Sigmoid colon (tissue), 7 donors: ENCODE results near the gene TOP3B. TPM values are rescaled to one million over a fixed set of nuclear protein-coding genes. Genes with fewer than 3 reads are reported as not detected.

ENCODE experiments used
- DNase-seq: peaks from one replicate; pipeline ENCODE4 v3.0.0-alpha.2; 2019
- H3K27ac ChIP-seq, 4 donors: fragments of 200-600 bp; sonication (generic); one replicate each; pipeline ENCODE4 v1.5.1; 2016 to 2019; ENCODE audit warnings: mild to moderate bottlenecking in 1 of 4
- H3K27me3 ChIP-seq, 3 donors: fragments of 200-600 bp; sonication (generic); one replicate each; pipeline ENCODE4 v1.5.1; 2019; ENCODE audit warnings: mild to moderate bottlenecking in 1 of 3
- H3K36me3 ChIP-seq, 4 donors: fragments of 200-600 bp; sonication (generic); one replicate each; pipeline ENCODE4 v1.5.1; 2016 to 2019
- H3K4me1 ChIP-seq, 4 donors: fragments of 200-600 bp; sonication (generic); one replicate each; pipeline ENCODE4 v1.5.1; 2017 to 2019
- H3K4me3 ChIP-seq, 4 donors: fragments of 200-600 bp; sonication (generic); one replicate each; pipeline ENCODE4 v1.5.1; 2017 to 2019; ENCODE audit warnings: mild to moderate bottlenecking in 2 of 4, moderate library complexity in 1 of 4
- H3K9me3 ChIP-seq, 4 donors: fragments of 200-600 bp in 3 of 4; sonication (generic) in 3 of 4; one replicate each; pipeline versions ENCODE4 v1.5.1 to v1.6.1; 2013 to 2019
- EP300 ChIP-seq, 4 donors: sonication (generic); formaldehyde crosslinking; IDR thresholded peaks; one replicate each; pipeline ENCODE4 v1.6.1; 2017; ENCODE audit warnings: antibody characterized with exemption in 4 of 4
- POLR2A ChIP-seq, 2 donors: fragments of 450-650 bp; IDR thresholded peaks; one replicate each; pipeline ENCODE4 v1.6.1; 2016; ENCODE audit warnings: antibody characterized with exemption in 2 of 2, mild to moderate bottlenecking in 2 of 2, moderate library complexity in 2 of 2
- POLR2AphosphoS5 ChIP-seq, 4 donors: sonication (generic); formaldehyde crosslinking; IDR thresholded peaks; one replicate each; pipeline ENCODE4 v1.6.1; 2017; ENCODE audit warnings: antibody characterized with exemption in 4 of 4
- WGBS, 2 donors: extraction: QIAGEN DNeasy Blood & Tissue Kit; methylation state at CpG; one replicate each; pipeline ENCODE4 v1.1.7; 2013; 5-methylcytosine and 5-hydroxymethylcytosine counted together
- intact Hi-C: fragments of 100-400 bp; cut with DNase I; formaldehyde crosslinking; loops from one replicate; pipeline ENCODE4 v1.15.1; 2023
- polyA plus RNA-seq, 3 donors: library from polyadenylated mRNA; stranded (reverse); fragments of 200-250 nt; gene quantifications; one replicate each; pipeline ENCODE4 v1.2.3, GENCODE V29; 2013
- total RNA-seq, 4 donors: library from RNA; depleted of rRNA; stranded (reverse); fragments of >200 nt; gene quantifications; one replicate each; pipeline ENCODE4 v1.1.0, GENCODE V29; 2016
- TF ChIP-seq, protein P1 (sequence below), 4 experiments: fragments of 450-650 bp in 3 of 4; fragments of 200-600 bp in 1 of 4; IDR thresholded peaks; one replicate each; pipeline ENCODE4 v1.5.1; 2016 to 2019; ENCODE audit warnings: antibody characterized with exemption in 4 of 4, mild to moderate bottlenecking in 3 of 4, moderate library complexity in 2 of 4
- donor health status: healthy with polysubstance abuse.
- donor health status: Bipolar disorder and iron deficiency.
- donor health status: healthy.

TOP3B gene
- total and polyA plus RNA-seq, 7 donors: 3.5 to 45.1 (median 17.9) TPM

DNA sequence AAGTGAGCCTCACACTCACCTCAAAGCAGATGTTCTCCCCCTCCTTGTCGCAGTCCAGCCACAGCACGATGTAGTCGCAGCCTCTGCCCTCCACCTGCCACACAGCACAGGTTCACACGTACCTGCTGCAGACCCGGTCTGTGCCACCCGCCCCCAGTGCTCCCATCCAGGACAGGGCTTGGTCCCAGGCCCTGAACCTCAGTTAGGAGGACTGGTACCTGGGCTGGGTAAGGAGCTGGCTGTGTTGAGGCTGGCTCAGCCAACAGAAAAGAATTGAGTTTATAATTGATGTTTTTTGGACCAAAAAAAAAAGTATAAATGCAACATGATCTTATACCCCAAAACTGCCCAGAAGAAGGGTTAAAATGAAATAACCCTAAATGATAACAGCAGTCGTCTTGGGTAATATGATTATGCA lies 10.7 kb downstream of the TOP3B start:
- H3K27ac ChIP-seq: no peak overlapping the region
- H3K27me3 ChIP-seq: no peaks in the 10 kb centered on the region
- WGBS, 2 donors: 93 to 96% methylated on average over 7 of the region's 7 CpGs
- H3K4me3 ChIP-seq: no peak overlapping the region
- TF ChIP-seq, protein P1, sequence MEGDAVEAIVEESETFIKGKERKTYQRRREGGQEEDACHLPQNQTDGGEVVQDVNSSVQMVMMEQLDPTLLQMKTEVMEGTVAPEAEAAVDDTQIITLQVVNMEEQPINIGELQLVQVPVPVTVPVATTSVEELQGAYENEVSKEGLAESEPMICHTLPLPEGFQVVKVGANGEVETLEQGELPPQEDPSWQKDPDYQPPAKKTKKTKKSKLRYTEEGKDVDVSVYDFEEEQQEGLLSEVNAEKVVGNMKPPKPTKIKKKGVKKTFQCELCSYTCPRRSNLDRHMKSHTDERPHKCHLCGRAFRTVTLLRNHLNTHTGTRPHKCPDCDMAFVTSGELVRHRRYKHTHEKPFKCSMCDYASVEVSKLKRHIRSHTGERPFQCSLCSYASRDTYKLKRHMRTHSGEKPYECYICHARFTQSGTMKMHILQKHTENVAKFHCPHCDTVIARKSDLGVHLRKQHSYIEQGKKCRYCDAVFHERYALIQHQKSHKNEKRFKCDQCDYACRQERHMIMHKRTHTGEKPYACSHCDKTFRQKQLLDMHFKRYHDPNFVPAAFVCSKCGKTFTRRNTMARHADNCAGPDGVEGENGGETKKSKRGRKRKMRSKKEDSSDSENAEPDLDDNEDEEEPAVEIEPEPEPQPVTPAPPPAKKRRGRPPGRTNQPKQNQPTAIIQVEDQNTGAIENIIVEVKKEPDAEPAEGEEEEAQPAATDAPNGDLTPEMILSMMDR (IDR thresholded peaks at IDR 0.05): no peak
- TF ChIP-seq EP300 (IDR thresholded peaks at IDR 0.05) (no peak), POLR2A (IDR thresholded peaks at IDR 0.05) (no peak), POLR2AphosphoS5 (IDR thresholded peaks at IDR 0.05) (no peak)
- peaks cover 42 to 84% (median 54%) of the 10 kb centered on the region in 4 donors for H3K36me3 ChIP-seq
- intact Hi-C loops: no loop called here
- no peak for DNase-seq
- H3K9me3 ChIP-seq: no peaks in the 10 kb centered on the region
- H3K4me1 ChIP-seq: no peaks in the 10 kb centered on the region

DNA sequence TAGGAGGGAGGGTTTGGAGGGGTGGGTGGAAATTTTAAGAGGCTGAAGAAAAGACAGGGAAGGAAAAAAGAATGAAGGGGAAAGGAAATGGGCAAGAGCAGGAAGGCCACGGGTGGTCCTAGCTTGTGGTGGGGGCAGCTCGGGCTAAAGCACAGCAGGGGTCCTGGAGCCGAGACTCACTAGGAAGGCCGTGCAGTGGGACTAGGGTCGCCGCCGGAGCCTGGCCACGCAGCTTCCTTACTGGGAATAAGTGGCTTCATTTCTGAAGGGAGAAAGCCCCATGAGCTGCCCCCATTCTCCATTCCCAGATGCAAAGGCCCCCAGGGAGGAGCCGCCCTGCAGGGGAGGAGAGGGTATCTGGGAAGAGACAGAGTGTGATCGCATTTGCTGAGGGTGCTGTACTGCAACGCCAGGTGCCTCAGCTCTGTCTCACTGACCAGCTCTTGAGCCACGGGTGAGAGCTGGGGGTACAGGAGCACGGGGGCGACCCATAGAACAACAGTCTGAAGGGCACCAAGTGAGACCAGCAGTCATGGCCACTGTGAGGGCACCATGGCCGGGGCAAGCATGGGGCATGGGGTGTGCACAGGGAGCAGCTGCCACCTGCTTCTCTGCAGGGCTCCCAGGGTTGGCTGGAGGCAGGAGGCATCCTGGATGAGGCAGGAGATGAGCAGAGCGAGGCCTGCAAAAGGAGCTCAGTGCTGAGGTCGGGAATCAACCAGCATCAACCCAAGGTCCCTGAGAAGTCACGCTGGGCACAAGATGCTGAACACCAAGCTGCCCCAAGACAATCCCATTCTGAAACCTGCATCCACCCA lies 11.6 kb downstream of the TOP3B start:
- intact Hi-C loops: no loop called here
- 93 to 94% methylated on average over 18 of the region's 18 CpGs for WGBS, 2 donors
- TF ChIP-seq, protein P1 (IDR thresholded peaks at IDR 0.05): no peak
- TF ChIP-seq EP300 (IDR thresholded peaks at IDR 0.05) (no peak), POLR2AphosphoS5 (IDR thresholded peaks at IDR 0.05) (no peak), POLR2A (IDR thresholded peaks at IDR 0.05) (no peak)
- peaks cover 50 to 93% (median 63%) of the 10 kb centered on the region in 4 donors for H3K36me3 ChIP-seq
- no peak overlapping the region for H3K4me3 ChIP-seq
- H3K27ac ChIP-seq: no peak overlapping the region
- H3K4me1 ChIP-seq: no peaks in the 10 kb centered on the region
- H3K9me3 ChIP-seq: no peaks in the 10 kb centered on the region
- H3K27me3 ChIP-seq: no peaks in the 10 kb centered on the region
- no peak for DNase-seq

DNA sequence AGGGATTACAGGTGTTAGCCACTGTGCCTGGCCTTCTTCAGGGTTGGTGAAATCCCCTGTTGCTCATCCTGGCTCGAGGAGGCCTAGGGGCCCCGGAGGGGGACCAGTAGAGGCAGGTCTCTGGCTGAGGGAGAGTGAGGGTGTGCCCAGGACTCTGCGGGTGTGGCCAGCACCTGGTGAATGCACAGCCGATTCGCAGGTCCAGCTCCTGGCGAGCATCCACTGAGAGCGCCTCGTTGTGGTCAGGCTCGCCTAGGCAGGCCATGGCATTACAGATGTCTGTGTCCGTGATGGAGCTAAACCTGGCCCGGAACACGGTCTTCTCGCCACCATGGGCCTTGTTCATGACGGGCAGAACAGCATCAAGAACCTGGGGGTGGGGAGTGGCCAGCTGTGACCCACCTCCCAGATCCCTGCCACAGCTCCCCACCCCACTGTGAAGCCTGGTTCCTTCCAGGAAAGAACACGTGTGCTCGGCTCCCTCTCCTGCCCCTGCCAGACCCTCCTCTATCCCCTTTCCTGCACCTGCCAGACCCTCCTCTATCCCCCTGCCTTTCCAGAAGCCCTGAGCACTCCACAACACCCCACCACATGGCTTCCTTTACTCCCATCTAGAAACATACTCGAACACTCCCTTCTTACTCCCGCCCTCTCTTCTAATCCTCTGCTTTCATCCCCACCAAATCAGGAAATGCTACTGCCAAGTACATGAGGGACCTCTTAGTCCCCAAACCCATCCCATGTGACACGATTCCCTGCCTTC lies 12.4 kb downstream of the TOP3B start:
- no peaks in the 10 kb centered on the region for H3K9me3 ChIP-seq
- 83 to 91% methylated on average over 19 of the region's 19 CpGs for WGBS, 2 donors
- no peaks in the 10 kb centered on the region for H3K27me3 ChIP-seq
- H3K4me3 ChIP-seq: no peak overlapping the region
- TF ChIP-seq EP300 (IDR thresholded peaks at IDR 0.05): no peak
- no peak for TF ChIP-seq POLR2A (IDR thresholded peaks at IDR 0.05)
- TF ChIP-seq, protein P1 (IDR thresholded peaks at IDR 0.05): no peak
- TF ChIP-seq POLR2AphosphoS5 (IDR thresholded peaks at IDR 0.05): no peak
- no peak for DNase-seq
- H3K27ac ChIP-seq: no peak overlapping the region
- peaks cover 50 to 99% (median 69%) of the 10 kb centered on the region in 4 donors for H3K36me3 ChIP-seq
- intact Hi-C loops: no loop called here
- no peaks in the 10 kb centered on the region for H3K4me1 ChIP-seq

DNA sequence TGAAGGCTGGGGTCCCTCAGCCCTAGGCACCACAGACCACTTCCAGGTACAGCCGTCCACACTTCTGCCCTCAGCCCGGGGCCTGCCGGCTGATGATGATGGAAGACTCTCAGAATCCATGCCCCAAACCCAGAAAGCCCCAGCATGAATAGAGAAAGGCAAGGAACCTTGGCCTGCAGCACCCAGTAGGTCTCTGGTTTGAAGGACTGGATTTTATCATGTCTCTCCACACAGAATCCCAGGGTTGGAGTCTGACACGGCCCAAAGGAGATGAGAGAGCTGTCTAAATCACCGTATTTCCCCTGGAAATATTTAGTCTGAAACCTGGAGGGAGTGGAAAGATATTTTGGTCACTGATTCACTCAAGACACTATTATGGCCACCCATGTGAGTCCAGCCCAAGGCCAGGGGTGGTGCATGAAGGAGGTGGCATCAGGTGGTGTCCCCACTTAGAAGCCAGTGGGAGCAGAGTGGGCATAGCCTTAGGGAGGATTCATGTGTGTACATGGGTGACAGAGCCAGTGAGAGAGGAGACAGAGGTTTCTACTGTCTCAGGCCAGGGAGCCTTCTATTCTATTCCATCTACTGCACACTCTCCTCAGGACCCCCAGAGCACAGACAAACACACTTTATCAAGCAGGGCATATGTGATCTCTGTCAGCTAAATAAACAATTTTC lies 14.0 kb downstream of the TOP3B start:
- TF ChIP-seq POLR2A (IDR thresholded peaks at IDR 0.05) (no peak), EP300 (IDR thresholded peaks at IDR 0.05) (no peak), POLR2AphosphoS5 (IDR thresholded peaks at IDR 0.05) (no peak)
- TF ChIP-seq, protein P1 (IDR thresholded peaks at IDR 0.05): no peak
- H3K9me3 ChIP-seq: no peaks in the 10 kb centered on the region
- no peaks in the 10 kb centered on the region for H3K27me3 ChIP-seq
- no peak overlapping the region for H3K4me3 ChIP-seq
- peaks cover 52 to 100% (median 78%) of the 10 kb centered on the region in 4 donors for H3K36me3 ChIP-seq
- intact Hi-C loops: no loop called here
- DNase-seq: no peak
- no peaks in the 10 kb centered on the region for H3K4me1 ChIP-seq
- 94 to 97% methylated on average over 5 of the region's 5 CpGs for WGBS, 2 donors
- no peak overlapping the region for H3K27ac ChIP-seq
